ENCODE data around the gene GRIK4. TPM values are rescaled to one million over a fixed set of nuclear protein-coding genes. Genes with fewer than 3 reads are reported as not detected.

GRIK4 gene
- total and polyA plus RNA-seq, 8 donors: 0.76 to 10.1 (median 7.7) TPM

DNA sequence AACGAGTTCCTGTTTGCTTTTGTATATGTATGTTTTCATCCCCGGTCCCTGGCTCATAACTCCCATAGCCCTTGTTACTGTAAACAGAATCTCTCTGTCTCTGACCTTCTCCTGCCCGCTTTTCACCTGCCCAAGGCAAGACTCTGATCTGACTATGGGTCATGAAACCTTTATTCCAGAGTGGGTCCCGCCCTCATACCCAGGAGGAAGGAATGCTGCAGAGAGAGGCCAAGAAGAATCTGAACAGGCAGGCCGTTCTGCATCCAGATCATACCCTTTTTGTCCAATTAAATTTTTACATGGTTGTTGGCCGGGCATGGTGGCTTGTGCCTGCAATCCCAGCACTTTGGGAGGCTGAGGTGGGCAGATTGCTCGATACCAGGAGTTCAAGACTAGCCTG, 39.6 kb downstream of the GRIK4 start:
- no peak for ATAC-seq
- TF ChIP-seq, protein P1, sequence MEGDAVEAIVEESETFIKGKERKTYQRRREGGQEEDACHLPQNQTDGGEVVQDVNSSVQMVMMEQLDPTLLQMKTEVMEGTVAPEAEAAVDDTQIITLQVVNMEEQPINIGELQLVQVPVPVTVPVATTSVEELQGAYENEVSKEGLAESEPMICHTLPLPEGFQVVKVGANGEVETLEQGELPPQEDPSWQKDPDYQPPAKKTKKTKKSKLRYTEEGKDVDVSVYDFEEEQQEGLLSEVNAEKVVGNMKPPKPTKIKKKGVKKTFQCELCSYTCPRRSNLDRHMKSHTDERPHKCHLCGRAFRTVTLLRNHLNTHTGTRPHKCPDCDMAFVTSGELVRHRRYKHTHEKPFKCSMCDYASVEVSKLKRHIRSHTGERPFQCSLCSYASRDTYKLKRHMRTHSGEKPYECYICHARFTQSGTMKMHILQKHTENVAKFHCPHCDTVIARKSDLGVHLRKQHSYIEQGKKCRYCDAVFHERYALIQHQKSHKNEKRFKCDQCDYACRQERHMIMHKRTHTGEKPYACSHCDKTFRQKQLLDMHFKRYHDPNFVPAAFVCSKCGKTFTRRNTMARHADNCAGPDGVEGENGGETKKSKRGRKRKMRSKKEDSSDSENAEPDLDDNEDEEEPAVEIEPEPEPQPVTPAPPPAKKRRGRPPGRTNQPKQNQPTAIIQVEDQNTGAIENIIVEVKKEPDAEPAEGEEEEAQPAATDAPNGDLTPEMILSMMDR (IDR thresholded peaks at IDR 0.05): no peak
- peak in 1 of 4 donors; percentile 24 for DNase-seq
- H3K4me1 ChIP-seq: peaks cover 5 to 6% of the 10 kb centered on the region in 2 donors
- no peaks in the 10 kb centered on the region for H3K9me3 ChIP-seq
- intact Hi-C loops (cut with DNase I): no loop called here
- no peaks in the 10 kb centered on the region for H3K36me3 ChIP-seq
- H3K4me3 ChIP-seq: no peak overlapping the region
- H3K27ac ChIP-seq: no peak overlapping the region
- H3K27me3 ChIP-seq: peaks cover 0 to 18% of the 10 kb centered on the region in 2 donors

DNA sequence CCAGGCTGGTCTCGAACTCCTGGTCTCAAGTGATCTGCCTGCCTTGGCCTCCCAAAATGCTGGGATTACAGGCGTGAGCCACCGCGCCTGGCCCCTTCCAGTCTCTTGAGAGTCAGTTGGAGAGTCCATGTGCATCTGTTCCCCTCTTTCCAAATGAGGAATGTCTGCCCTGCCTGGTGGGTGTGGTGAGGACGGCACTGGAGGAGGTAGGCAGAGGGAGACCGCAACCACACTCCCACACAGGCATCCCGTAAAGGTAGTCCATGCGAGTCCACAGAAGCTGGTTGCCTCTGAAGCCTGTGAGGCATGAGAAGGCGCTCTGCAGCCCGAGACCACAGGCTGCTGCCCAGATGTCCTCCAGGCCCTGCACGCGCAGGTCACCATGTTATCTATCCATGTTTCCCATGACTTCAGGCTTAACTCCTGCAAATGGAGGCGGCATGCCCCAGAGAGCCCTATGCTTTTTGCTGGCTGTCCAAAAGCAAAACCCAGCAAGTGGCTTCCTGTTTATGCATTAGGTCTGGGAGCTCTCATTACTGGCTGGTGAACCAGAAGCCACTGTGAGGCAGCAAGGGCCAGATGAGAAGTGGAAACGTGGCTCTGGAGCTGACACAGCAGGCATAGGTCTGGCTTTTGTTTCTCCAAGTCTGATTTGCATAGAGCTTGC, 43.4 kb downstream of the GRIK4 start:
- peaks cover 0 to 7% of the 10 kb centered on the region in 2 donors for H3K27me3 ChIP-seq
- DNase-seq: peak in 3 of 4 donors; percentile 22 to 77 (median 59)
- H3K36me3 ChIP-seq: no peaks in the 10 kb centered on the region
- TF ChIP-seq, protein P1 (IDR thresholded peaks at IDR 0.05): no peak
- intact Hi-C loops (cut with DNase I): no loop called here
- H3K27ac ChIP-seq: no peak overlapping the region
- H3K4me1 ChIP-seq: no peaks in the 10 kb centered on the region
- no peak overlapping the region for H3K4me3 ChIP-seq
- H3K9me3 ChIP-seq: no peaks in the 10 kb centered on the region
- peak; percentile 16 for ATAC-seq

DNA sequence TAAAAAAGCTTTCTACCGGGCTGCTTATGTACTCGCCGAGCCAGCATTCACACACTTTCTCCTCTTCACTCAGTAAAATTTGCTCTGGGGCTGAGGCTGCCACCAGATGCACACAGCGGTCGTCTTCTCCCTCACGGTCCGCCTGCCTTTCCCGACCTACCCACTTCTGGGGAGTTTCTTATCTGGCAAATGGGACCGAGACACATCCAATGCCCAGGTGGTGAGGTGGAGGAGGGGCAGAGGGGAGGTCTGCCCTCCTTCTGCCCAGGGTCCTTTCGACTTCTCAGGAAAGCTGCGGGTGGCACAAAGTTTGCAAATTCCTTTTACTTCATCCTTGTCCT, 43.9 kb downstream of the GRIK4 start:
- H3K9me3 ChIP-seq: no peaks in the 10 kb centered on the region
- TF ChIP-seq, protein P1 (IDR thresholded peaks at IDR 0.05): no peak
- H3K4me1 ChIP-seq: no peaks in the 10 kb centered on the region
- DNase-seq: no peak
- ATAC-seq: no peak
- H3K36me3 ChIP-seq: no peaks in the 10 kb centered on the region
- H3K4me3 ChIP-seq: no peak overlapping the region
- intact Hi-C loops (cut with DNase I): no loop called here
- H3K27ac ChIP-seq: no peak overlapping the region
- H3K27me3 ChIP-seq: peaks cover 0 to 6% of the 10 kb centered on the region in 2 donors

DNA sequence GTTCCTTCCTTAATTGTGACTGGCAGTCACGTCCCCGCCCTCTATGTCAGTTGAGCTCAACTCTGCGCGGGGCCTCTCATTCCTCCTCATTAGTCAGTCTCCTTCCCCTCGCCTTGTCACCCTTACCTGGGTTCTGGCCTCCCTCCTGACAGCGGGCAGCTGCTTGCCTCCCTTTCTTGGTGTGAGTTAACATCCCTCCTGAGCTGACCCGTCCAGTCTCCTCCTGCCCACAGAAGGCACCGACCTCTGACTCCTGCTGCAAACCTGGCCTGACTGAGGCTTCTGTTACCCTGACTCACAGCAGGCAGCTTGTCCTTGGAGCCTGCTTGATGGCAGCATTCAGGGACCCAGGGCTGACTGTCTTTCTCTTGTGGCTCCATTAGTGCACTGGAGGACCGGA, 45.2 kb downstream of the GRIK4 start:
- DNase-seq (no peak), ATAC-seq (no peak)
- intact Hi-C loops (cut with DNase I): no loop called here
- Histone ChIP-seq H3K27ac (no peak overlapping the region), H3K4me1 (no peaks in the 10 kb centered on the region), H3K4me3 (no peak overlapping the region), H3K27me3 (peaks cover 0 to 6% of the 10 kb centered on the region in 2 donors), H3K9me3 (no peaks in the 10 kb centered on the region), H3K36me3 (no peaks in the 10 kb centered on the region)
- TF ChIP-seq, protein P1 (IDR thresholded peaks at IDR 0.05): no peak

DNA sequence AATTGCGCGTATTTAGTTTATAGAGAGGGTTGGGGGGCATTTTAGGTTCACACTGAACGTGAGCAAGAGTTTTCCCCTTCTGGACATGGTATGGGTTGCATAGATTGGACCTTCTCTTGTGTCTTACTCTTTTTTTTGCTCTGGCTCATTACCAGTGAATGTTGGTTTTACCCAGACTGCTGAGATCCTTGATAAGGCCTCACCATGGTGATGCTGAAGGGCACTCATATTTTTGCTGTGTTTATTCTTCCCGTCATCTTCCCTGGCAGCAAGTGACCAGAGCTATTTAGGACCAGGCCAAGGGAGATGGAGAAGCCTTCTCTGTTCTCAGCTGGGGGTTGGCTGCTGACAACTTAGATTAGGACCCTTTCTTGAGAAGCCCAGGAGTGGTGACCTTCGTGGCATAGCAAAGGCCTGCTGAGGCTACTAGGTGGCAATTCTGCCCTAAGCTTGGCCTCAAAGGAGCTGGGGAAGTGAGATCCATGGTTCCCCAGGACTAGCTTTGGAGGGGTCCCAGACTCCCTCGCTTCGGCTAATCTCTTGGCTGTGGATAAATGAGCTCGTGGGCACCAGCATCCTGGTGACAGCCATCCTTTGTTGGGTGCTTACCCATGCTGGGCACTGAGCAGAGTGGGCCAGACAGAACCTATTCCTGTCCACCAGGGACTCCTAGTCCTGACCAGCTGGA, 47.3 kb downstream of the GRIK4 start:
- H3K36me3 ChIP-seq: no peaks in the 10 kb centered on the region
- DNase-seq (no peak), ATAC-seq (no peak)
- peaks cover 0 to 2% of the 10 kb centered on the region in 2 donors for H3K4me1 ChIP-seq
- intact Hi-C loops (cut with DNase I): no loop called here
- no peaks in the 10 kb centered on the region for H3K9me3 ChIP-seq
- H3K27me3 ChIP-seq: peaks cover 8 to 18% of the 10 kb centered on the region in 2 donors
- no peak overlapping the region for H3K27ac ChIP-seq
- TF ChIP-seq, protein P1 (IDR thresholded peaks at IDR 0.05): no peak
- no peak overlapping the region for H3K4me3 ChIP-seq
